ENCODE measurements around the gene CPA3.

CPA3 gene

GRCh38 chr3:148857316-148857715 lies 7.8 kb upstream of the CPA3 start:
- DNase-seq (ENCODE audit: low read depth in 3 of 3, low spot score in 1 of 3) = no peak

GRCh38 chr3:148861277-148861869 lies 3.7 kb upstream of the CPA3 start:
- no peak for DNase-seq (ENCODE audit: low read depth in 3 of 3, low spot score in 1 of 3)

DNA sequence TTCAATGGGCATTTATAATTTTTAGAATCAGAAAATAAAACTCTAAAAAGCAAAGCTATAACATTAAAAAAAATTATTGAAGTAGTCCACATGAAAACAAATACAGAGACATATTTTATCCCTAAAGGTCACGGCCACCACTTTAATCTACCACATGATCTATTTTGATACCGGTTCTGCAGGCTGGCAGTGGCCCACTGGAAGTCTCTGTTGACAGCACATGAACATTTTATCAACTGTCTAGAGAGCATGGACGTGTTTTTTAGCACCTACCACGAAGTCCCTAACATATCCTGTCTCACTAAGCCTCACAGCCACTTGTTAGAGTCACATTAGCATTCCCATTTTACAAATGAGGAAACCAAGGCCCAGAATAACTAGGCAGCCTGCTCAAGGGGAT lies 1.8 kb upstream of the CPA3 start:
- DNase-seq (ENCODE audit: low read depth in 3 of 3, low spot score in 1 of 3) = no peak

DNA sequence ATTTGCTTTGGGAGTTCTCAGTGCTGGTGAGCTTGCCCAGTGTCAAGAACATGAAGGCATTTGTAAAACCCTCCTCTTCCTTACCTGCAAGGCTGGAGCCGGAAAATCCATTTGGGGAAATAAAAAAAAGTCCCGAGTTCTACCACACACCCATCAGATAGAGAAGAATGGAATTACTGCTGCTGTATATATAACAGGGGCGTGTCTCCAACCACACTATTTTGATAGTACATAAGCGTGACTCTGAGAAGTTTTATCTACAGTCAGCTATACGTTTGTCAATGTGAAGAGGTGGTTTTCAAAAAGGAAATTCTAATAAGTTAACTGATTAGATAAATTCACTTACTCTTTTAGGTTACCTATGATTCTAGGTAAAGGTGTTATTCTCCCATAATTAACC lies 1.3 kb upstream of the CPA3 start:
- no peak for DNase-seq (ENCODE audit: low read depth in 3 of 3, low spot score in 1 of 3)

- DNase-seq (ENCODE audit: low read depth in 3 of 3, low spot score in 1 of 3) = no peak
These were observed 1.2 kb downstream of the CPA3 start for GRCh38 chr3:148866261-148866660.

- DNase-seq (ENCODE audit: low read depth in 3 of 3, low spot score in 1 of 3) = no peak
These were observed 8.3 kb downstream of the CPA3 start for GRCh38 chr3:148873270-148873927.

DNA sequence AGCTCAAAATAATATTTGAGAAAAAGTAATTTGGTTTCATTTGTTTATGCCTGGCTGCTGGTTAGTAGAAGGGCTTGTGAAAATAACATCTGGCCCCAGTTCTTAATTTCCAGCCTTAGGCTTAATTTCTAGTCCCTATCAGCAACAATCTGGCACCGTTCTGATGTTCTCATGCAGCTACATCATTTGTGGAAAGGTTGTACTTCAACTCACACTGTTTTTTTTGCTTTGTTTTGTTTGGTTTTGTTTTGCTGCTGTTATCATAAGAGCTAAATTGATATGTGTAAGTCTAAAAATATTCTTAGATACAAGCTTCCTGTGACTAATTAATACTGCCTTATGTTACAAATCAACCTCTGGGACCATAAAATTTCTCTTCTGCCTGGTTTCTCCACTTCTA lies 8.9 kb downstream of the CPA3 start:
- no peak for DNase-seq (ENCODE audit: low read depth in 3 of 3, low spot score in 1 of 3)

DNA sequence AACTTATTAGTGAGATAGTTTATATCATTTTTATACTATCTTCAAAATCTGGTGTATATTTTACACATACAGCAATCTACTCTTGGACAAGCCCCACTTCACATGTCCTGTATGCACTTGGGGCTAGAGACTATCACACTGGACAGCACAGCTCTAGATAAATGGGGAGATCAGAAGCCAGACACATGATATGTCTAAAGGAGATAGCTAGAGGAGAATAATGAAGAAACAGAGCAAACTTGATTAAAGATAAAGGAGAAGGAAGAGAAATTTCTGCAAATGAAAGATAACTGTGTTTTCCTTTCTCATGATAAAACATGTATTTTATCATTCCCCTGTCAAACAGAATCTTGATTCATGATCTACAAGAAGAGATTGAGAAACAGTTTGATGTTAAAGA lies 13.0 kb downstream of the CPA3 start:
- no peak for DNase-seq (ENCODE audit: low read depth in 3 of 3, low spot score in 1 of 3)

DNA sequence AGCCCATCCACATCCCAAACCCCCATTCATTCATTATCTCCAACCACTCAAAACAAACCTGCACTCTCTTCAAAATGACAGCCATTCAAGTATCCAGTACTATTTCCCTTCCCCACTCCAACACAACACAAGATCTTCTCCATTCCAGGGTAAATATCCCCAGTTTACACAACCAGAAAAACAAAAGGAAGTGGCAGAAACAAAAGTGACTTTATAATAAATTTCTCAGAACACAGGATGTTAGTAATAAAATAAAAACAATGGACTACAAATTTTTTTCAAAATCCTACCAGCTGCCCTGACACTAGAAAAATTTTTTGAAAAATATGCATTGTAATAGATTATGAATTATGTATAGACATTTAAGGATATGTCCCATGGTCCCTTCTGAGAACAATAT lies 14.2 kb downstream of the CPA3 start:
- DNase-seq (ENCODE audit: low read depth in 3 of 3, low spot score in 1 of 3) = no peak

GRCh38 chr3:148880681-148881080 lies 15.6 kb downstream of the CPA3 start:
- no peak for DNase-seq (ENCODE audit: low read depth in 3 of 3, low spot score in 1 of 3)

DNA sequence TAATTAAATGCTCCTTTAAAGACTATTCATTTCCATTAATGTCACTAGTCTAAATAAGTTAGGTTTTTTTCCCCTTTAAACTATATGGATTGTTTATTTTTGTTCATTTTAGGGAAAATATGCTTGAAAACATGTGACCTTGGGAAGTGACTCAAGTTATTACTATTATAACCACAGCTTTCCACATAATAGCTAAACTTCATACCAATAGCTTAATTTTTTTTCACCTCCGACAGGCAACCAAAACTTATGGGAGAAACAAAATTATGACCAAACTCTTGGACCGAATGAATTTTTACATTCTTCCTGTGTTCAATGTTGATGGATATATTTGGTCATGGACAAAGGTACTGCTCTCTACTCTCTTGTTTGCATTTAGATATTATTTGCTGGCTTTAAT lies 16.2 kb downstream of the CPA3 start:
- no peak for DNase-seq (ENCODE audit: low read depth in 3 of 3, low spot score in 1 of 3)

- no peak for DNase-seq (ENCODE audit: low read depth in 3 of 3, low spot score in 1 of 3)
These were observed 17.2 kb downstream of the CPA3 start for GRCh38 chr3:148882288-148882687.

DNA sequence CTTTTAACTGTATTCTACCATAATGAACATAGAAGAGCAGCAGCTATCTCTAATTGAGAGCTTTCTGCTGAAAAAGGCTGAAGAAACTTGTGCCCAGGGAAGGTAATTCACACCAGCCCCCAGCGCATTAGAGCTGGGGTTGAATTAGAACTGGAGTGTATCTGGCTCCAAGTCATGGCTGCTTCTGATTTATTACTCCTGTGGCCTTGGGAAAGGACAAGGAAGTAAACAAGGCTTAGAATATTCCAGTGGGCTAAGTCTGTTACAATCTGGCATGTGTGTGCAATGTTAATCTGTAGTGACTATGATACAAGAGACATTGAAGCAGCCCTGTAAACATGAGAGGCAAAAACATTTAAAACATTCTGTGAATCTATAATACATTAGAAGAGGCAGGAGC lies 18.1 kb downstream of the CPA3 start:
- no peak for DNase-seq (ENCODE audit: low read depth in 3 of 3, low spot score in 1 of 3)

DNA sequence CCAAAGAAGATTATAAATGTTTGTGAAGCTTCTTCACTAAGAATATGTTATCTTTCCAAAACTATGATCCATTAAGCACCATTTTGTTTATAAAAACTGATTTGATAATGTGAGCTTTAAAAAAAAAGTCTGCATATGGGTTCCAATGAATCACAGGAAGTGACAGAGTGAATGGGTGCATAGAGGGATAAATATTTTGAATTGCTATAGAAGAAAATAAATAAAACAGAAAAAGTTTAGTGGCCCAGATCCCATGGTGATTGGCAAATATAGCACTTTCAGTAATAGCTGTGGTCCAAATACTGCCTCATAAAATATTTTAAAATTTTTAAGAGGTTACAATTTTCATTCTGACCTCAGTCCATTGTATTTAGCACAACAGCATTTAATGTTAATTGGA lies 19.2 kb downstream of the CPA3 start:
- DNase-seq (ENCODE audit: low read depth in 3 of 3, low spot score in 1 of 3) = no peak

DNA sequence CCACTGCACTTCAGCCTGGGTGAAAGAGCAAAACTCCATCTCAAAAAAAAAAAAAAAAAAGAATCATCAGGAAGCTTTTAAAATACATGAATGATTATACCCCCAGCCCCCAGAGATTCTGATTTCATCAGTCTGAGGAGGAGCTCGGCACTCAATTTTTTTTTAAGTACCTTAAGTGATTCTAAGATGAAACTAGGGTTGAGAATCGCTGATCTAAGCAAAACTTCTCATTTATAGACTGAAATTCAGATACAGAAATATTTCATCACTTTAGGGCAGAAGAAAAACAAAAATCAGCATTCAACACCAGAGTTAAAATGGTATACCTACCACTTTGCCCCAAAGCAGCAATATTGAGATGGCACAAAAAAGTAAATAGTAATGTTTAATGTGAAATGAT lies 24.7 kb downstream of the CPA3 start:
- DNase-seq (ENCODE audit: low read depth in 3 of 3, low spot score in 1 of 3) = no peak

DNA sequence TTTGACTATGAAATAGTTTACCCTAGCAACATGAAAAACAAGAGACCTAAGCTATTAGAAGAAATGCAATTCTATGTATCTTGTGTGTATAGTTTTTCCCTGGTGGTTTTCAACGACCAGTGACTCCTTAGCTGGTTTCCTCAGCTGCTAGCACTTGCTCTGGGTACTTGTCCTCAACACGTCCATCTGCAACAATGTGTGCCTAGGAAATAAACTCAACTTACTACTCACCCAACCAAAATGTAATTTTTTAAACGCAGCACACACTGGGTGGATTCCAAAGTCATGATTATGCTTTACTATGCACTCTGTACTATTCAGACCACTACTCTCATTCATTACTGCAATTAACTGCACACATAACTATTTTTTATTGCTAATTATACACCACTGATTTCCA lies 31.0 kb downstream of the CPA3 start:
- DNase-seq (ENCODE audit: low read depth in 3 of 3, low spot score in 1 of 3) = no peak

DNA sequence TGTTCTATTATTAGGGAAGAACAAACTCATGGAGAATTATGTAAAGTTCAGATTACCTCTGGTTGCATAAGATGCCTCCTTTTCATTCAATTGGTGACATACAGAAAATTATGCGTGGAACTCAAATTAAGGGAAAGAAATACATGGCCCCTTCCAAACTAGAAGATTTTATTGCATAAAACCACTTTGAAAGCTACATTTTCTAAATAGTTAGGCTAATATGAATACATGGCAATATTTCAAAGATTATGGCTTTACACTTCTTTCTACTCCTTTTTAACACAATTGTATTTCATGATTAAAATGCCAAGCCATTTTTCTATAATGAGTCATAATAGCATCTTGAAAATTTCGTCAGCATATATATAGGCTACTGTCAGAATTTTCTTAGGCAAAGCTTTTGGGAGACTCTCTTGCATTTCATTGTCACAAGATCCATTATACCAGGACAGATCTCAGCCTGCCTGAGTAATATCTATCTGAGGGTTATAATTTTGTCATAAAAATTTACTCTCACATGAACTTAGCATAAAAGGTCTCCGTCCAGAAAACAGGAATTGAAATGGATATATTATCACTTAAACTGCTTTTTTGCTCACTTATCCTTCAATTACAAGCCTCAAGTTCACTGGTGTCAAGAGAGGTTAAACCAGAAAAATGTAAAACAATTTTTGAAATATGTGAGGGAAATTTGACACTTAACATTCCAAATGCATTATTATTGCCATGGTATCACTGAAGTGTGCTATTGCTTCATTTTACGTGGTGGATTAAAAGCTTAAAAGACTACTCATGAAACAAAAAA lies 37.1 kb downstream of the CPA3 start:
- no peak for DNase-seq (ENCODE audit: low read depth in 3 of 3, low spot score in 1 of 3)

DNA sequence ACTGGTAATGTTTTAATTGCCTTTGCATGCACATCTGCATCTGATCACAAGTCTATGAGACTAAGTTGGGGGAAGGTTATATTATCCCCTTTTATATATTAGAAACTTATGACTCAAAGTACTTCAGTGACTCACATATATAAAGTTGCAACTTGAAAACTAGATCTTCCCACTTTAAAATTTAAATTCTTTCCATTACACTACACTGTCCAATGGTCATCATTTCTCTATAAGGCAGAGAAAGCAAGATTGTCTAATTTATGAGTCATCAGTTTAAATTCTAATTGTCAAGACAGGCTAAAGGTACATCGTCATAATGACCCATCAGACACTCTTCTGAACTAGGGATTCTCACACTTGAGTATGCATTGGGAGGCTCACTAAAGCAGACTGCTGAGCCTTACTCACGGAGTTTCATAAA lies 37.9 kb downstream of the CPA3 start:
- DNase-seq (ENCODE audit: low read depth in 3 of 3, low spot score in 1 of 3) = no peak

GRCh38 chr3:148903941-148904340 lies 38.8 kb downstream of the CPA3 start:
- DNase-seq (ENCODE audit: low read depth in 3 of 3, low spot score in 1 of 3) = no peak

DNA sequence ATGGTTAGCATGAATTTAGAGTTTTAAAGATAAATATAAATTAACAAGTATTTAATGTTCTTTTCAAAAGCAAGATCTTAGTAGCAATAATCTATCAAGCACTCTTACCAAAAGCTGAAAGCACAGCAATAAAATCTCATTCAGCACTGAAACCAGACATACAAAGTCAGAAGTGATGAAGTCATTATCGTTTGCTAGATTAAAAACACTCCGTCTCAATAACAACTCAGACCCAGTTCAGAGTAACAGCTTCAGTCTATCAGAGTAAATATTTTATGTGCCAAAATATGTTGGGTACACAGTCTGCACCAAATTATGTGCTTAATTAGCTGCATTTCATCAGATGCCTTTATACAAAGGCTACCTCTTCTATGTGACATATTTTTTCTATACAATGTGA lies 41.6 kb downstream of the CPA3 start:
- DNase-seq (ENCODE audit: low read depth in 3 of 3, low spot score in 1 of 3) = no peak

DNA sequence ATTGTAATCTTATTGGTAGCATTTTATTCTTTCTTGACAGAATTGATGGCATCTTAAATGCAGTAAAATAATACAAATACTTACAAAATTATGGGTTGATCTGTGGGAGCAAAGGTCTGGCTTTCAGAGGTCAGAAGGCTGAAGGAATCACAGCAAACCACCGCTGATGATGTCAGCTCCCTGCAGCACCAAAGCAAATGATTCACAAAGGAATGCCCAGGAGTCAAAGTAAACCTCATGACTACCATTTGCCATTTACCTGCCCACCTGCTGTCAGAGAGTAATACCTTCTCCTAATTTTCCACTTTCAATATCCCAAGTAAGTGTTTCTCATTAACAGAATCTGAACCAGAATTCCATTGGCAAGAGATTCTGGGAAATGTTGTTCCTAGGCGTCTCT lies 46.1 kb downstream of the CPA3 start:
- DNase-seq (ENCODE audit: low read depth in 3 of 3, low spot score in 1 of 3) = no peak

- no peak for DNase-seq (ENCODE audit: low read depth in 3 of 3, low spot score in 1 of 3)
These were observed 46.5 kb downstream of the CPA3 start for GRCh38 chr3:148911592-148911991.

Measured in stimulated activated CD4-positive, alpha-beta T cell treated with anti-CD3 and anti-CD28 coated beads, TNF-alpha, amount 100 ng/mL, for 1 hour (primary cell).